HG02759 (cell line): ENCODE measurements around the gene MGME1.

Experiments used
- ATAC-seq: cut with Tn5 transposase; IDR thresholded peaks from one replicate; pipeline ENCODE4 v1.9.1; 2021; ENCODE audit warnings: mild to moderate bottlenecking, moderate library complexity; ENCODE audit not compliant: unreplicated experiment

Gene MGME1

DNA sequence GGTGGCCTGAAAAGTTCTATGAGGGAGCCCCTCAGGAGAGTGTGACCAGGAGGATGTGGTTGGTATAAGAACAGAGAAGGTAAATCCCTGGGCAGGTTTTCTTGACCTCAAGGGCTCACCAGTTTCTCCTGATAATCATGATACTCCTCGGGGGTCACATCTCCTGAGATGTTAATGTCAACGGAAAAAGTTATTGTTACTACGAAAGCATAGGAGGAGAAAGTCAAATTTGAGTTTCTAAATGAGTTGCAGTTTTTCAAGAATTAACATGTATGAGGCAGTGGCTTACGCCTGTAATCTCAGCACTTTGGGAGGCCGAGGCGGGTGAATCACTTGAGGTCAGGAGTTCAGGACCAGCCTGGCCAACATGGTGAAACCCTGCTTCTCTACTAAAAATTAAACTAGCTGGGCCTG is 23.4 kb downstream of the MGME1 start:
- ATAC-seq: peak; percentile 68

DNA sequence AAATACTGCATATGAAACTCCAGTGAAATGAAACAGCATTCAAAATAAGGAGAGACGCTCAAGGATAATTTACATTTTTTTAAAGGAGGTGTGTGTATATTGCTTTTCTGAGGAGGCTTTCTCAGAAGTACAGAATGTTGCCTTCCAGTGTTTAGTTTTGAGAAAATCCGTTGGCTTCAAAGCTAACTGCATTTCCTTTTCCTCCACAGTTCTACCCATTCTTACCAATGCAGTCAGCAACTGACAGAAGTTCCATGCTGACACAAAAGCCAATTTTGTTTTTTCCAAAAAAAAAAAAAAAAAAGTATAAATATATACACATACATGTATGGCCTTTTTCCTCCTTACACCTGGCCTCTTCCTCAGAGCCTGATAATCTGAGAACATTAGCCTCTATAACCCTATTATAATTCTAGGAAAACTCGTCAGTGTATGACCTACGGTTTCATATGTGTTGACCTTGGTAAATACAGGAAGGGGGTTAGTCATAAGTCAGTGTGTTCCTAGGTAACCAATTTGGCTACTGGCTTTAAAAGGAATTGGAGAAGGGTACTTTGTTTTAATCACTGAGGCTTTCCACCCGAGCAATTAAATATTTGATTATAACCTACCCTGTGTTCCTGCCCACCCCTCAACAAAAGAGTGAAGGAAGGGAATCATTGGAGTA is 24.2 kb downstream of the MGME1 start:
- no peak for ATAC-seq

DNA sequence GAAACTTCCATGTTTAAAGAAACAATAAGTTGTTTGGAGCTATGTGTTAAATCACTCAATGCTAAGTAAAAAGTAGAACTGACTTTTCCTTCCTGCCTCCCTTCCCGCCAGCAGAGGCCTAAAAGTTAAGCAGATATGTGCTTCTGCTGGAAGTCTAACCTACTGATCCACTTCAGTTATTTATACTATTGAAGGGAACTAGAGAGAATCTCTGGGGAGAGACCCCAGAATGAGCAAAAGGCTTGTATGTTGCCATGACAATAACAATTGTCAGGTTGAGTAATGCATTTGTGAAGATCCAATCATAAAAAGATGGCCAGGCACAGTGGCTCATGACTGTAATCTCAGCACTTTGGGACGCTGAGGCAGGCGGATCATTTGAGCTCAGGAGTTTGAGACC is 24.7 kb downstream of the MGME1 start:
- ATAC-seq: no peak

DNA sequence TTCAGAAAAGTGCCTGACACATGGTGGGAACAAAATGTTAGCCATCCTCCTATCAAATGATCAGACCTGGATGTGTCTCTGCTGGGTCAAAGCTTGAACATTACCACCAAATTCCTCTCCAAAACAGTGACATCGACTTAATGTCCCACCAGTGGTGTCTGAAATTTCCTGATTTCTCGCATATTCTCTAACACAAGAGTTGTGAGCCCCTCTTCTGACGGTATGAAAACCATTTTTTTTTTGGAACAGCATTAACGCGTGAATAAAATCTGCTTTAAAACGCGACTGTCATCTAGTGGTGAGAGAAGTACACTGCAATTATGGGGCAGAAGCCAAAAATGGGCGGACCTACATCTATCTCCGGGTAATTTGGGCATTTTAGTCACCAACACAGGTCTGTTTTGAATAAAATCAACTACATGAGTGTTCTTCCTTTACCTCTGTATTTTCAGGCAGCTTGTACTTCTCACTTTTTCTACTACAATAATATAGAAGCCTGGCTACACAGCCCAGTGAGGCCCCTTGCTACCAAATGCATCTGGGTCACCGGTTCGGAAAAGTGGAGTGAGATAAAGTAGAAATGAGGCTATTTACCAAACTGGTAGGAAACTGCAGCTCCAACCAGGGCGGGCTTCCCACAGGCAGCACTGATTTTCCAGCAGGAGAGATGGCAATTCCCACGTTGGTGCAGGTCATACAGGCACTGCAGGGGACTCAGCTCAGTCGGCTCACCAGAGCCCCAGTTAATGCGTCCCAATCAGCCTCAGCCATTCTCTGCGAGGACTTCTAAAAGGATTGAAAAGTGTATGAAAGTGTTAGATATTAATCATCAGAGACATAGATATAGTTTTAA is 27.4 kb downstream of the MGME1 start:
- ATAC-seq: no peak

DNA sequence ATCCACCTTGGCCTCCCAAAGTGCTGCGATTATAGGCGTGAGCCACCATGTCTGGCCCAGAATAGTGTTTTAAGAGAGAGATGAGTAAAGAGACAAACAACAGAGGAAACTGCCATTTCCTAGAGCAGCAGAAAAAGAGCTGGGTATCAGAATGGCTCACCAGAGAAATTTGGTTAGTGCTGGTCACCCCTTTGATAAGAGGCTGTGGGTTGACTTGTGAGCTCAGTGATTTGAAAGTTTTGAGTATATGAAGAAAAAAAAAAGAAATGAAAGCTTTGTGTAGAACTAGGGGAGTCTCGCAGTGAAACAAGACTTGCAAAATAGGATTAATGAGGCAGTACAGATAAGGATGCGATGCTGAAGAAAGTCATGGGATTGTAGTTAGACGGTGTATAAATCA is 29.6 kb downstream of the MGME1 start:
- no peak for ATAC-seq

DNA sequence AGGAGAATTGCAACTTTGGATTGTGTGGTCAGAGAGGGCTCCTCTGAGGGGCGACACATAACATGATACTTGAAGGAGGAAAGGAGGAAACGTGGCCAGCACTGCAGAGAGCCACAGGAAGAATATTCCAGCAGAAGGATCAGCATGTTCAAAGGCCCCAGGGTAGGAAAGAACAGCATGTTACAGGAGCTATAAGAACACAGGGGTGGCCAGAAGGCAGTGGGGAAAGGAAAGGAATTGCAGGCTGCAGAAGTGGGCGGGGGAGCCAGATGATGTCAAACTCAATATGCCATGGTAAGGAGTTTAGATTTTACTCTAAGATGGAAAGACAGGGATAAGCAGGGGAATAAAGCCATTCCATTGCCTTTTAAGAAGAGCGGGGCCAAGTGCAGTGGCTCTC is 30.7 kb downstream of the MGME1 start:
- no peak for ATAC-seq

DNA sequence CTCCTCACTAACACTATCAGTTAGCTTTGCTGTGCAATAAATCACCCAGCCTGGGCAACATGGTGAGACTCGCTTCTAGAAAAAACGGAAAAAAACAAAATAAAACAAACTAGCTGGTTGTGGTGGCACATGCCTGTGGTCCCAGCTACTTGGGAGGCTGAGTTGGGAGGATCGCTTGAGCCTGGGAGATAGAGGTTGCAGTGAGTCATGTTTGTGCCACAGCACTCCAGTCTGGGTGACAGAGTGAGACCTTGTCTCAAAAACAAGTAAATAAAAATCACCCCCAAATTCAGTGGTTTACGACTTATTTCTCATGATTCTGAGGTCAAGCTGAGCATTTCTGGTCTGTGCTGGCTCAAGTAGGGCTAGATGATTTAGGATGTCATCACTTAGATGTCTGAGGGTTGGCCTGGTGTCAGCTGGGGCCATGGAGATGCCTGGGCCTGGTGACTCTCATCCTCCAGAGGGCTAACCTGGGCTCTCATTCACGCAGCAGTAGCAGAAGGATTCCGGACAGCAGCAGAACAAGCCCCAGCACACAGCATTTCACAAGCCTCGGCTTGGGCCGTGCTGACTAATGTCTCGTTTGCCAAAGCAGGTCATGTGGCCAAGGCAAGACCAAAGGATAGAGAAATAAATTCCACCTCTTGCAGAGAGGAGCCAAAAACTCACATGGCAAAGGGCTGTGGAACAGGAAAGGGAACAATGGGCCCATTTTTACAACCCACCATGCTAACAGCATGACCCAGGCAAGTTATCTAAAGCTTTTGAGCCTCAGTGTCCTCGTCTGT is 32.5 kb downstream of the MGME1 start:
- ATAC-seq: no peak

DNA sequence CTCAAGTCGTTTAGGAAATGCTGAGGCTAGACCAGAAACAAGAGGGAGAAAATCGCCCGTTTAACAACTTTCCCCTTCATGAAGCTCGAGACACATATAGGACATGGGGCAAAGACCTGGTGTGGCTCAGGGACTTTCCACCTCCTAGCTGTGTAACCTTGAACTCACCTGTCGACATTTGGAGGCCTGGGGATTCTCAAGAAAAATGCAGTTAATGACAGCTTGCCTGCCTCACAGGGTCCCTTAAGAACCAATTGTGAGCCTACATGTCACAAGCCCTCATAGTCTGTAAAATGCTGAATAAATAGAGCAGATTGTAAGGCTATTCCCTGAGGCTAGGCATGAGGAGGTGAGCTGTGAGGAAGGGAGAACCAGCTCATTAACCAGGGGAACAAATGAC is 35.1 kb downstream of the MGME1 start:
- ATAC-seq: peak; percentile 46

DNA sequence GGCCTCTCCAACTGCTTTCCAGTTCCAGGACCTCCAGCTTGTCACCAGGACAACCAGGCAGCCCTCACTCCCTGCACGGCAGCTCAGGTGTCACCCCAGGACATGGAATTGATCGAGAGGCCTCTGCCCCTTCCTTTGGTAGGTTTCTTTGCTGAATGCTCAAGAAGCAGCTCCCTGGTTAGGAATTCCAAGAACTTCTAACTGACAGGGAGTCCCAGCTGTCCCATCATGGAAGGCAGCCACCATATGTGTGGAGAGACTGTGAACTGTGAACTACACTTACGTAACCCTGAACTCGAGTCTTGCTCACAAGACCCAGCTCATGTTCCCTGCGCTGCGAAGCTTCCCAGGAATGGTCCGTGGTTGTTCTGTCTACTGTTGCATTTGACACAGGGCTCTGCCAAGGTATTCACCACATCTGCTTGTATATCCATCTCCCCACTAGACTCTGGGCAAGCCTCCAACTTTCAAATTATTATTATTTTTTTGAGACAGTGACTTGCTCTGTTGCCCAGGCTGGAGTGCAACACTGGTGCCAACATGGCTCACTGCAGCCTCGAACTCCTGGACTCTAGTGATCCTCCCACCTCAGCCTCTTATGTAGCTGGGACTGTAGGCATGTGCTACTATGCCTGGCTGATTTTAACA is 35.7 kb downstream of the MGME1 start:
- ATAC-seq: no peak

DNA sequence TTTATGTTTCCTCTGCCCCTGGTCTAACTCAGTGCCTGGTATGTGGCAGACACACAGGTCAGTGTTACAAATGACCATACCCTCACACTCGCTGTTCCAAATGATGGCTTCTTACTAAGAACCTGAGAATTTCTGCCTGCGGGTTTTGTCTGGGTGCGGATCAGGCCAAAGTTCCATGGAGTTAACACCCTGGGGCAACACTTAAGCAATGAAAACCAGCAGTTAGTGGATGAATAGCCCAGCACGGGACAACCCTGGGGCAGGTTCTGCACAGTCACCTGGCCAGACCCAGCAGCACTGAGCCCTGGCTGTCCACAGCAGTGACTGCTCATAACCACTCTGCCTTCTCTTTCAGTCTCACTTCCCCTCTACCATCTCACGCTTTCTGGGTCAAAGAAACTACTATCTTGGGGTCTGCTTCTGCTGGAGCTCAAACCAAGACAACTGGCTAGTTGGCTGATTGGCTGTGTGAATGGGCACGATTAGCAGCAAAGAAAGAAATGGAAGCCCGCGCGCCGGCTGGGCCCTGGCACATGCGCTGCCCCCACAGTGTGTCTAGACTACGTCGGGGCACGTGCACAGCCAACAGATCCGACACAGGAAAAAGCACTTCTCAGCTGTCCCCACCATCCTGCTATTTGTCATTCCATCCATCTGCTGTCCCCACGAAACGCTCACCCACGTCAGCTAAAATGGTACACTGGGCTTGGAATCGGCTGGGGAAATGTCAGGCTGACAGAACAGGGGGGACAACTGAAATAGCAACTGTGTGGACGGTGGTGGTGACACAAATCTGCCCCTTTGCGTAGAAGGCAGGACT is 36.6 kb downstream of the MGME1 start:
- ATAC-seq: peak; percentile 93

DNA sequence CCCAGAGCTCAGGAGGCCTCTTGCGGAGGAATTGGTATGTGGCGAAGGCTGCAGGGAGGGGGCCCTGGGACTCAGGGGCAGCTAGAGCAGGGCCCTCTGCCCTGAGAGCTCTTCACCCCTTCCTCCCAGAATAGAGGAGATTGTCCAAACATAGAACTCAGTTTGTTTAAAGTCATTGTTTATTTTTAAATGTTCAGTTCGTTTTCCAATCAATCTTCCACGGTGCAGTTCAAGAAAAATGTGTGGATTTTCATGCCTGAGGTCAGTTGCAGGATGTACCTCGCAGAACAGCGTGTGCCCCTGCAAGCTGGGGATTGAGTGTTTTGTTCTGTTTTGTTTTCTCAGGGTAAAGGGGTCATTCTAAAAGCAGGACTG is 37.2 kb downstream of the MGME1 start:
- ATAC-seq: no peak

DNA sequence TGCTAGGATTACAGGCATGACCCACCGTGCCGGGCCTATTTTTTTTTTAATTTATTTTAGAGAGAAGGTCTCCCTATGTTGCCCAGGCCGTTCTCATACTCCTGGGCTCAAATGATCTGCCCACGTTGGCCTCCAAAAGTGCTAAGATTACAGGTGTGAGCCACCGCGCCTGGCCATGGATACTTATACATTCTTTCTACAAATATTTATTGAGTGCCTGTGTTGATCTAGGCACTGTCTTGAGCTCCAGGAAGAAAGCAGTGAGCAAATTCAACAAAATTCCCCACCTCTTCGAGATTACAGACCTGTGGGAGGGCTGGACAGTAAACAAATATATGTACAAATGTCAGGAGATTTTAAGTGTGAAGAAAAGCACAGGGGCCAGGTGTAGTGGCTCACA is 37.9 kb downstream of the MGME1 start:
- ATAC-seq: no peak

DNA sequence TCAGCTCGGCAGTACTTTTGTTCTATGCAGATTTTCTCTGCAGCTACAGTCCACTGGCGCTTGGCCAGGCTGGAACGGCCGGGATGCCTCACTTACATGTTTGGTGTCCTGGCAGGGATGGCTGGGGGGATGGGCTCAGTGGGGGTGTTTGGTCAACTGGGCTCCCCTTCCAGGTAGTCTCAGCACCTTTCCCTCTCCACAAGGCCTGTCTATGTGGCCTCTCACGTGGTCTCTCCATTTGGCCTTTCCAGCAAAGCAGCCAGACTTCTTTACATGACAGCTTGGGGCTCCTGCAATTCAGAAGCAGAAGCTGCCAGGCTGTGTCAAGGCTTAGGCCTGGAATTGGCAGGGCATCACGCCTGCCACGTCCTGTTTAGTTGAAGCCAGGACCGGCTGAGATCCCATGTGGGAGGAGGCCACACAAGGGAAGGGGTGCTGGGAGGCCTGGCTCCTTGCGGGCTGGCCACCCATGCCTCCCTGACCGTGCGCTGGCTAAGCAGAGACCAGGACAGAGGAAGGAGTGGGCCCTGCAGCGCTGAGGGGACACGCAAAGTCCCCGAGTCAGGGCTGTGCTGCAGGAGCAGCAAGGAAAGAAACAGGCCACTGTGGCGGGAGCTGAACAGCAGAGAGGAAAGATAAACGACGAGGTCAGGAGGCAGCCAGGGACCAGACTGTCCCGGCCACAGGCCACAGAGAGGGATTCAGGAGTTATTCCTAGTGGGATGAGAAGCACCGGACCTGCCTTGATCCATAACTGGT is 38.9 kb downstream of the MGME1 start:
- no peak for ATAC-seq

DNA sequence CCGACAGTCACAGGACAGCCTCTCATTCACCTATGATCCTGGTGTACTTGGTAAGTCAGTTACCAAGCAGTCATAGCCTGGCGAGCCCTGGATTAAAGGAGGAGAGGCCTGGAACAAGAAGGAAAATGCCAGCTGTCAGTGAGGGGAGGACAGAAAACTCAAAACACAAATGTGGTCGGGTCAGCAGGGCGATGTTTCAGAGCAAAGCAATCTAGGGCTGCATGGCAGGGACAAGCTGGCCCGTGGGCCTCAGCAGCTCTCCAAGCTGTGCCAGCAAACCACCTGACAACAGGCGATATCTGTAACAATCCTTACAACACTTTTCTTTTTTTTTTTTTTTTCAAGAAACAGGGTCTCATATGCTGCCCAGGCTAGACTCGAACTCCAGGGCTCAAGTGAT is 40.3 kb downstream of the MGME1 start:
- no peak for ATAC-seq

DNA sequence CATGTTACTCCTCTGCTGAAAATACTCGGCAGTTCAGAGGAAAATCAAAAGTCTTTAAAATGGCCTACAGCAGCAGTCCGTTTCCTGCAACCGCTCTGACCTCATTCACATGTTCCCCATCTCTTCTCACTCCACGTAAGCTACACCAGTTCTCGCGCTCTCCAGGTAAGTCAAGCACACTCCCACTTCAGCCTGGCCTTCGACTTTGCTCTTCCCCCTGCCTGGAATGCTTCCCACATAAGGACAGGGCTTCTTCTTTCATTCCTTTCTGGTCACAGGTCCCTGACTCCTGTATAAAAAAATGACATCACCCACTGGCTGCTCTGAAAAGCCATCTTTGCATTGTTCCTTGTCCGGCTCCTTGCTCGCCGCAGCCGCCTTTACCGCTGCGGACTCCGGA is 42.7 kb downstream of the MGME1 start:
- ATAC-seq: no peak

DNA sequence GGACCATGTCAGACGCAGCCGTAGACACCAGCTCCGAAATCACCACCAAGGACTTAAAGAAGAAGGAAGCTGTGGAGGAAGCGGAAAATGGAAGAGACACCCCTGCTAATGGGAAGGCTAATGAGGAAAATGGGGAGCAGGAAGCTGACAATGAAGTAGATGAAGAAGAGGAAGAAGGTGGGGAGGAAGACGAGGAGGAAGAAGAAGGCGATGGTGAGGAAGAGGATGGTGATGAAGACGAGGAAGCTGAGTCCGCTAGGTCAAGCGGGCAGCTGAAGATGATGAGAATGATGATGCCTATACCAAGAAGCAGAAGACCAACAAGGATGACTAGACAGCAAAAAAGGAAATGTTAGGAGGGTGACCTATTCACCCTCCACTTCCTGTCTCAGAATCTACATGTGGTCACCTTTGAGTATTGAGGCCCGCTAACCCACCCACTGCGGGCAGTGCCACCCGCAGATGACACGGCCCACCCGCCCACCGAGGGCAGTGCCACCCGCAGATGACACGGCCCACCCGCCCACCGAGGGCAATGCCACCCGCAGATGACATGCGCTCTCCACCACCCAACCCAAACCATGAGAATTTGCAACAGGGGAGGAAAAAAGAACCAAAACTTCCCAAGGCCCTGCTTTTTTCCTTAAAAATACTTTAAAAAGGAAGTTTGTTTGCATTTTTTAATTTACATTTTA is 43.3 kb downstream of the MGME1 start:
- ATAC-seq: no peak

DNA sequence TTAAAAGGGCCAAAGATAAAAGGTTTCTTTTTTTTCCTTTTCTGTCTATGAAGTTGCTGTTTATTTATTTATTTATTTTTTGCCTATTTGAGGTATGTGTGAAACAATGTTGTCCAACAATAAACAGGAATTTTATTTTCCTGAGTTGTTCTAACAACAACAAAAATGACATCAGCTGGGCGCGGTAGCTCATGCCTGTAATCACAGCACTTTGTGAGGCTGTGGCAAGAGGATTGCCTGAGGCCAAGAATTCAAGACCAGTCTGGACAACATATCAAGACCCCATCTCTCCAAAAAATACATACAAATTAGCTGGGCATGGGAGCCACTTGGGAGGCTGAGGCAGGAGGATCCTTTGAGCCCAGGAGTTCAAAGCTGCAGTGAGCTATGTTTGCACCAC is 44.1 kb downstream of the MGME1 start:
- no peak for ATAC-seq

DNA sequence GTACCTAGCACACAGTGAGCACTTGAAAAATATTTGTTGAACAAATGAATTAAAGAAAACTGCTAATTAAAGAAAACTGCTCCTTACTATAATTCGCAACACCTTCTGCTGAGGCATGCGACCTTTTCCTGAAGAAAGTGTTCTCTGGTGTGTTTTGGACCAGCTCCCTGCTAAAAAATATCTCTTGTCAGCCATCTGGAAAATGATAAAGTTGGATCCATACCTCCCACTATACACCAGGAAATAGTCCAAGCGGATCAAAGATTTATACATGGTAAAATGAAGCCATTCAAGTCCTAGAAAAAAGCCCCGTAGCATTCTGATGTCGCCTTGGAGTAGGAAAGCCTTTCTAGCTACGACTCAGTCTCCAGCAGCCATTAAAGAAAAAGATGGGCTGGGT is 45.6 kb downstream of the MGME1 start:
- ATAC-seq: no peak

DNA sequence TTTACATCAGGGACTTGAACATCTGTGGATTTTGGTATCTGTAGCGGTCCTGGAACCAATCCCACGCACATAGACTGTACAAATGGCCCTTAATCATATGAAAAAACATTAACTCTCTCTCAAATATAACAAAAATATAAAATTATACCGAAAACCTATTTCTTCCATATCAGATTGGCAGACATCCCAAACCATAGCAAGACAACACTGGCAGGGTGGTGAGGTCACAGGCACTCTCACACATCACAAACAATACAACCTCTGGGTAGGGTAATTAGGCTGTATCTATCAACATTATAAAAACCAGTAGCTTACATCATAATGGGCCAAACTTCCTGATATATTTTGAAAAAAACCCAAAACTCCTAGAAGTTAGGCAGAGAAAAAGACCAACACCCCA is 48.0 kb downstream of the MGME1 start:
- ATAC-seq: no peak
